Panc1 (cell line): ENCODE results near the gene GUF1. TPM values are rescaled to one million over a fixed set of nuclear protein-coding genes. Genes with fewer than 3 reads are reported as not detected.

ENCODE experiments used
- ATAC-seq: fragments of 200-7000 bp; cut with Tn5 transposase; 2 replicates; pipeline ENCODE4 v1.9.1; 2020; ENCODE audit warnings: mild to moderate bottlenecking, moderate library complexity
- BruUV-seq: library from RNA; stranded (reverse); fragments of 400-500 nt; replicated peaks from 2 replicates; lab custom pipeline; 2021; lab: Mats Ljungman, UMichigan
- CTCF ChIA-PET: fragments of 300-600 bp; sonication (Branson Sonifier 250); formaldehyde crosslinking; loops from one replicate; lab custom pipeline; 2022; ENCODE audit warnings: antibody characterized with exemption; lab: Charles Lee
- POLR2A ChIA-PET: fragments of 300-600 bp; sonication (Branson Sonifier 250); formaldehyde crosslinking; loops from one replicate; lab custom pipeline; 2022; ENCODE audit warnings: antibody characterized with exemption; lab: Charles Lee
- DNase-seq: peaks from one replicate; pipeline ENCODE4 v3.0.0-alpha.2; 2010; ENCODE audit warnings: low read depth, low spot score
- H3K27ac ChIP-seq: 2 replicates; pipeline ENCODE4 v1.5.1; 2011; ENCODE audit warnings: mild to moderate bottlenecking, low read length, inconsistent platforms
- H3K27me3 ChIP-seq: fragments of 200-500 bp; sonication (Bioruptor generic); 2 replicates; pipeline ENCODE4 v1.6.0; 2014; ENCODE audit warnings: low read length, inconsistent platforms; ENCODE audit not compliant: control insufficient read depth, insufficient read depth
- H3K36me3 ChIP-seq: fragments of 200-500 bp; sonication (Bioruptor generic); 2 replicates; pipeline ENCODE4 v1.5.1; 2014; ENCODE audit warnings: inconsistent platforms, mild to moderate bottlenecking, low read length, moderate library complexity; ENCODE audit not compliant: control insufficient read depth, insufficient read depth
- H3K4me1 ChIP-seq: 2 replicates; pipeline ENCODE4 v1.5.1; 2011; ENCODE audit warnings: inconsistent platforms, mild to moderate bottlenecking, low read length, moderate library complexity; ENCODE audit not compliant: control insufficient read depth, insufficient read depth
- H3K4me3 ChIP-seq, 2 experiments: 2 replicates each; pipeline ENCODE4 v1.5.1; 2011 to 2012; ENCODE audit warnings: low read depth in 2 of 2, low read length in 2 of 2, mild to moderate bottlenecking in 2 of 2, inconsistent platforms in 1 of 2, moderate library complexity in 1 of 2
- H3K9me3 ChIP-seq: fragments of 200-500 bp; sonication (Bioruptor generic); 2 replicates; pipeline ENCODE4 v1.5.1; 2014; ENCODE audit warnings: low read depth, mild to moderate bottlenecking, inconsistent platforms, low read length, moderate library complexity; ENCODE audit not compliant: control insufficient read depth, insufficient read depth
- CTCF ChIP-seq: fragments of 450-650 bp; IDR thresholded peaks from 2 replicates; pipeline ENCODE4 v1.5.1; 2017; ENCODE audit warnings: mild to moderate bottlenecking
- POLR2AphosphoS5 ChIP-seq: IDR thresholded peaks from 2 replicates; pipeline ENCODE4 v1.6.1; 2012; ENCODE audit warnings: mild to moderate bottlenecking, low read depth, low read length, moderate library complexity
- REST ChIP-seq, 2 experiments: IDR thresholded peaks; 2 replicates each; pipeline ENCODE4 v1.6.1; 2011 to 2012; ENCODE audit warnings: low read depth in 2 of 2, control low read depth in 1 of 2, low read length in 1 of 2, mild to moderate bottlenecking in 1 of 2, moderate library complexity in 1 of 2; ENCODE audit not compliant: insufficient read depth in 1 of 2
- SIN3A ChIP-seq: IDR thresholded peaks from 2 replicates; pipeline ENCODE4 v1.6.1; 2012; ENCODE audit warnings: low read depth, mild to moderate bottlenecking, low read length, moderate library complexity, borderline replicate concordance; ENCODE audit not compliant: insufficient read depth
- TCF7L2 ChIP-seq: IDR thresholded peaks from 2 replicates; pipeline ENCODE4 v1.6.1; 2011; ENCODE audit warnings: mild to moderate bottlenecking, low read depth, low read length, inconsistent platforms
- in situ Hi-C: cut with HindIII; loops from 2 replicates; pipeline ENCODE4 v1.10.0; 2016; ENCODE audit warnings: low sequenced_read_pairs, low pct_unique_long_range_greater_than_20kb
- intact Hi-C: fragments of 100-400 bp; cut with micrococcal nuclease; formaldehyde crosslinking; loops from one replicate; pipeline ENCODE4 v1.10.0; 2022; ENCODE audit not compliant: unreplicated experiment
- total RNA-seq: library from RNA; stranded (reverse); gene quantifications from one replicate; pipeline ENCODE4 v1.2.1, GENCODE V29; 2021; ENCODE audit not compliant: unreplicated experiment

The GUF1 gene
- total RNA-seq, 1 experiment from 2014 or later: 11.6 TPM

GRCh38 chr4:44668526-44668925 is 9.7 kb upstream of the GUF1 start:
- ATAC-seq (no peak), DNase-seq (no peak)
- no peaks in the 10 kb centered on the region for H3K4me1 ChIP-seq
- no peaks in the 10 kb centered on the region for H3K36me3 ChIP-seq
- no peak overlapping the region for H3K4me3 ChIP-seq
- BruUV-seq: no TSS peak
- ChIA-PET CTCF (no interaction called here), POLR2A (no interaction called here)
- intact Hi-C loops (no loop called here), in situ Hi-C loops (no loop called here)
- no peak overlapping the region for H3K27ac ChIP-seq
- no peak for TF ChIP-seq SIN3A
- TF ChIP-seq CTCF: no peak
- TF ChIP-seq POLR2AphosphoS5: no peak
- no peak for TF ChIP-seq REST (IDR thresholded peaks at IDR 0.05; ENCODE audit: insufficient read depth in 1 of 2, low read depth in 2 of 2, low read length in 1 of 2)
- no peak for TF ChIP-seq TCF7L2
- H3K9me3 ChIP-seq: no peaks in the 10 kb centered on the region
- H3K27me3 ChIP-seq: no peaks in the 10 kb centered on the region

GRCh38 chr4:44670506-44671199 is 7.6 kb upstream of the GUF1 start:
- DNase-seq (no peak), ATAC-seq (no peak)
- H3K9me3 ChIP-seq: no peaks in the 10 kb centered on the region
- BruUV-seq: no TSS peak
- H3K27me3 ChIP-seq: no peaks in the 10 kb centered on the region
- H3K36me3 ChIP-seq: no peaks in the 10 kb centered on the region
- ChIA-PET CTCF (no interaction called here), POLR2A (no interaction called here)
- TF ChIP-seq REST (IDR thresholded peaks at IDR 0.05; ENCODE audit: insufficient read depth in 1 of 2, low read depth in 2 of 2, low read length in 1 of 2): no peak
- TF ChIP-seq CTCF: no peak
- no peak for TF ChIP-seq SIN3A
- TF ChIP-seq POLR2AphosphoS5: no peak
- no peak for TF ChIP-seq TCF7L2
- intact Hi-C loops (no loop called here), in situ Hi-C loops (no loop called here)
- H3K27ac ChIP-seq: no peak overlapping the region
- H3K4me1 ChIP-seq: no peaks in the 10 kb centered on the region
- no peak overlapping the region for H3K4me3 ChIP-seq
